Peyer's patch (tissue), 4 donors: Measurements from ENCODE around the gene TRIM24.

Experiments
- POLR2A ChIP-seq, 2 donors: fragments of 450-650 bp; IDR thresholded peaks; one replicate each; pipeline ENCODE4 v1.5.1; 2017; ENCODE audit warnings: antibody characterized with exemption in 2 of 2, mild to moderate bottlenecking in 2 of 2, moderate library complexity in 2 of 2
- TF ChIP-seq, protein P1 (sequence below), 6 experiments: fragments of 450-650 bp in 4 of 6; fragments of 200-600 bp in 2 of 6; sonication (generic) in 1 of 6; IDR thresholded peaks; one replicate each; pipeline ENCODE4 v1.5.1; 2017 to 2019; ENCODE audit warnings: antibody characterized with exemption in 6 of 6, mild to moderate bottlenecking in 3 of 6, moderate library complexity in 1 of 6

DNA sequence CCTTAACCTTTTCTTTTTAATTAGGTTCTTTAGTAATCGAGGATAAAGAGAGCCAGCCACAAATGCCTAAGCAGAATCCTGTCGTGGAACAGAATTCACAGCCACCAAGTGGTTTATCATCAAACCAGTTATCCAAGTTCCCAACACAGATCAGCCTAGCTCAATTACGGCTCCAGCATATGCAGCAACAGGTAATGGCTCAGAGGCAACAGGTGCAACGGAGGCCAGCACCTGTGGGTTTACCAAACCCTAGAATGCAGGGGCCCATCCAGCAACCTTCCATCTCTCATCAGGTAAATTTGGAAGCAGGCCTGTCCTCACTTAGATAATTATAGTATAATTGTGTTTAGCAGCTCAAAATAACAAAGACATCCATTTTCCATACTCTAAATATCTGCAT lies 94.6 kb downstream of the TRIM24 start:
- no peak for TF ChIP-seq POLR2A (IDR thresholded peaks at IDR 0.05)
- TF ChIP-seq, protein P1, sequence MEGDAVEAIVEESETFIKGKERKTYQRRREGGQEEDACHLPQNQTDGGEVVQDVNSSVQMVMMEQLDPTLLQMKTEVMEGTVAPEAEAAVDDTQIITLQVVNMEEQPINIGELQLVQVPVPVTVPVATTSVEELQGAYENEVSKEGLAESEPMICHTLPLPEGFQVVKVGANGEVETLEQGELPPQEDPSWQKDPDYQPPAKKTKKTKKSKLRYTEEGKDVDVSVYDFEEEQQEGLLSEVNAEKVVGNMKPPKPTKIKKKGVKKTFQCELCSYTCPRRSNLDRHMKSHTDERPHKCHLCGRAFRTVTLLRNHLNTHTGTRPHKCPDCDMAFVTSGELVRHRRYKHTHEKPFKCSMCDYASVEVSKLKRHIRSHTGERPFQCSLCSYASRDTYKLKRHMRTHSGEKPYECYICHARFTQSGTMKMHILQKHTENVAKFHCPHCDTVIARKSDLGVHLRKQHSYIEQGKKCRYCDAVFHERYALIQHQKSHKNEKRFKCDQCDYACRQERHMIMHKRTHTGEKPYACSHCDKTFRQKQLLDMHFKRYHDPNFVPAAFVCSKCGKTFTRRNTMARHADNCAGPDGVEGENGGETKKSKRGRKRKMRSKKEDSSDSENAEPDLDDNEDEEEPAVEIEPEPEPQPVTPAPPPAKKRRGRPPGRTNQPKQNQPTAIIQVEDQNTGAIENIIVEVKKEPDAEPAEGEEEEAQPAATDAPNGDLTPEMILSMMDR (IDR thresholded peaks at IDR 0.05), result no peak
